Fibroblast of lung (primary cell): ENCODE data around the gene PDZD2. TPM values are rescaled to one million over a fixed set of nuclear protein-coding genes. Genes with fewer than 3 reads are reported as not detected.

Experiments
- DNase-seq, 2 donors: peaks; one replicate each; pipeline versions ENCODE4 v3.0.0 to v3.0.0-alpha.2; 2010; ENCODE audit warnings: low read depth in 2 of 2
- H2AFZ ChIP-seq: 2 replicates; pipeline ENCODE4 v1.5.1; 2012; ENCODE audit warnings: low read length, control low read depth, inconsistent platforms
- H3K27ac ChIP-seq: 2 replicates; pipeline ENCODE4 v1.5.1; 2011; ENCODE audit warnings: low read length, control low read depth; ENCODE audit not compliant: insufficient read depth
- H3K27me3 ChIP-seq: 2 replicates; pipeline ENCODE4 v1.5.1; 2011; ENCODE audit warnings: mild to moderate bottlenecking, low read length; ENCODE audit not compliant: control insufficient read depth, insufficient read depth
- H3K36me3 ChIP-seq: 2 replicates; pipeline ENCODE4 v1.5.1; 2011; ENCODE audit warnings: low read length; ENCODE audit not compliant: control insufficient read depth, insufficient read depth
- H3K4me1 ChIP-seq: 2 replicates; pipeline ENCODE4 v1.5.1; 2011; ENCODE audit warnings: low read length; ENCODE audit not compliant: control insufficient read depth, insufficient read depth; ENCODE audit errors: extremely low read depth
- H3K4me2 ChIP-seq: 2 replicates; pipeline ENCODE4 v1.5.1; 2011; ENCODE audit warnings: low read length, control low read depth; ENCODE audit not compliant: insufficient read depth; ENCODE audit errors: extremely low read depth
- H3K4me3 ChIP-seq, 4 experiments: fragments of 200-600 bp in 1 of 4; sonication (generic) in 1 of 4; replicated peaks in 1 of 4; 2 replicates each; pipeline ENCODE4 v1.5.1; 2011 to 2016; ENCODE audit warnings: low read length in 4 of 4, low read depth in 3 of 4, mild to moderate bottlenecking in 3 of 4, control low read depth in 2 of 4, inconsistent platforms in 1 of 4, mixed read lengths in 1 of 4; ENCODE audit not compliant: insufficient read depth in 1 of 4; ENCODE audit errors: control extremely low read depth in 1 of 4
- H3K79me2 ChIP-seq: 2 replicates; pipeline ENCODE4 v1.5.1; 2012; ENCODE audit warnings: mild to moderate bottlenecking, low read length, inconsistent platforms; ENCODE audit not compliant: control insufficient read depth, insufficient read depth
- H3K9ac ChIP-seq: 2 replicates; pipeline ENCODE4 v1.5.1; 2011; ENCODE audit warnings: mild to moderate bottlenecking, low read length, control low read depth; ENCODE audit not compliant: insufficient read depth
- H3K9me3 ChIP-seq: 2 replicates; pipeline ENCODE4 v1.5.1; 2012; ENCODE audit warnings: low read depth, low read length; ENCODE audit not compliant: control insufficient read depth, insufficient read depth
- H4K20me1 ChIP-seq: 2 replicates; pipeline ENCODE4 v1.5.1; 2011; ENCODE audit warnings: low read length; ENCODE audit not compliant: control insufficient read depth, insufficient read depth; ENCODE audit errors: extremely low read depth
- EZH2 ChIP-seq: IDR thresholded peaks from 2 replicates; pipeline ENCODE4 v1.5.1; 2012; ENCODE audit warnings: low read length, control low read depth, mild to moderate bottlenecking; ENCODE audit errors: missing control alignments
- polyA plus RNA-seq, 2 donors: library from polyadenylated mRNA; depleted of rRNA in 1 of 2; stranded (reverse) in 1 of 2; unstranded in 1 of 2; fragments of >200 nt; gene quantifications; 2 replicates each; pipeline ENCODE4 v1.2.1, GENCODE V29; 2011 to 2012; ENCODE audit warnings: missing spikeins in 1 of 2
- total RNA-seq: library from RNA; depleted of rRNA; stranded (reverse); fragments of >200 nt; gene quantifications from 2 replicates; pipeline ENCODE4 v1.2.1, GENCODE V29; 2014
- TF ChIP-seq, protein P1 (sequence below), 2 donors: IDR thresholded peaks in 1 of 2; conservative IDR thresholded peaks in 1 of 2; 1 replicate in 1 of 2; 2 replicates in 1 of 2; pipeline ENCODE4 v1.5.1; 2011 to 2012; ENCODE audit warnings: low read length in 2 of 2, control low read depth in 1 of 2, inconsistent platforms in 1 of 2, low read depth in 1 of 2, mild to moderate bottlenecking in 1 of 2

Gene PDZD2
- total and polyA plus RNA-seq, 2 donors (not counting 1 experiment from before 2014, with no cell fraction given): 0.33 to 0.40 TPM

GRCh38 chr5:31678180-31678579, 39.2 kb downstream of the PDZD2 start:
- Histone ChIP-seq H3K4me1 (no peaks in the 10 kb centered on the region), H3K36me3 (no peaks in the 10 kb centered on the region), H3K27me3 (no peaks in the 10 kb centered on the region), H3K27ac (no peak overlapping the region), H2AFZ (no peak overlapping the region), H3K79me2 (no peaks in the 10 kb centered on the region), H3K4me2 (no peak overlapping the region), H3K4me3 (no peak overlapping the region), H3K9ac (no peak overlapping the region), H4K20me1 (no peaks in the 10 kb centered on the region), H3K9me3 (no peaks in the 10 kb centered on the region)
- no peak for DNase-seq
- no peak for TF ChIP-seq EZH2
- TF ChIP-seq, protein P1, sequence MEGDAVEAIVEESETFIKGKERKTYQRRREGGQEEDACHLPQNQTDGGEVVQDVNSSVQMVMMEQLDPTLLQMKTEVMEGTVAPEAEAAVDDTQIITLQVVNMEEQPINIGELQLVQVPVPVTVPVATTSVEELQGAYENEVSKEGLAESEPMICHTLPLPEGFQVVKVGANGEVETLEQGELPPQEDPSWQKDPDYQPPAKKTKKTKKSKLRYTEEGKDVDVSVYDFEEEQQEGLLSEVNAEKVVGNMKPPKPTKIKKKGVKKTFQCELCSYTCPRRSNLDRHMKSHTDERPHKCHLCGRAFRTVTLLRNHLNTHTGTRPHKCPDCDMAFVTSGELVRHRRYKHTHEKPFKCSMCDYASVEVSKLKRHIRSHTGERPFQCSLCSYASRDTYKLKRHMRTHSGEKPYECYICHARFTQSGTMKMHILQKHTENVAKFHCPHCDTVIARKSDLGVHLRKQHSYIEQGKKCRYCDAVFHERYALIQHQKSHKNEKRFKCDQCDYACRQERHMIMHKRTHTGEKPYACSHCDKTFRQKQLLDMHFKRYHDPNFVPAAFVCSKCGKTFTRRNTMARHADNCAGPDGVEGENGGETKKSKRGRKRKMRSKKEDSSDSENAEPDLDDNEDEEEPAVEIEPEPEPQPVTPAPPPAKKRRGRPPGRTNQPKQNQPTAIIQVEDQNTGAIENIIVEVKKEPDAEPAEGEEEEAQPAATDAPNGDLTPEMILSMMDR (conservative IDR thresholded peaks at IDR 0.05 in 1 of 2, IDR thresholded peaks at IDR 0.05 in 1 of 2; ENCODE audit: low read depth in 1 of 2, low read length in 2 of 2): no peak

- H3K27ac ChIP-seq: no peak overlapping the region
- no peaks in the 10 kb centered on the region for H3K4me1 ChIP-seq
- H3K27me3 ChIP-seq: no peaks in the 10 kb centered on the region
- TF ChIP-seq, protein P1 (conservative IDR thresholded peaks at IDR 0.05 in 1 of 2, IDR thresholded peaks at IDR 0.05 in 1 of 2; ENCODE audit: low read depth in 1 of 2, low read length in 2 of 2): no peak
- no peak for TF ChIP-seq EZH2
- H3K4me2 ChIP-seq: no peak overlapping the region
- H3K36me3 ChIP-seq: no peaks in the 10 kb centered on the region
- no peak for DNase-seq
- no peak overlapping the region for H3K4me3 ChIP-seq
- no peaks in the 10 kb centered on the region for H3K79me2 ChIP-seq
- H3K9me3 ChIP-seq: no peaks in the 10 kb centered on the region
- no peak overlapping the region for H3K9ac ChIP-seq
- no peaks in the 10 kb centered on the region for H4K20me1 ChIP-seq
- no peak overlapping the region for H2AFZ ChIP-seq
Measured at GRCh38 chr5:31680528-31680927, 41.6 kb downstream of the PDZD2 start.

DNA sequence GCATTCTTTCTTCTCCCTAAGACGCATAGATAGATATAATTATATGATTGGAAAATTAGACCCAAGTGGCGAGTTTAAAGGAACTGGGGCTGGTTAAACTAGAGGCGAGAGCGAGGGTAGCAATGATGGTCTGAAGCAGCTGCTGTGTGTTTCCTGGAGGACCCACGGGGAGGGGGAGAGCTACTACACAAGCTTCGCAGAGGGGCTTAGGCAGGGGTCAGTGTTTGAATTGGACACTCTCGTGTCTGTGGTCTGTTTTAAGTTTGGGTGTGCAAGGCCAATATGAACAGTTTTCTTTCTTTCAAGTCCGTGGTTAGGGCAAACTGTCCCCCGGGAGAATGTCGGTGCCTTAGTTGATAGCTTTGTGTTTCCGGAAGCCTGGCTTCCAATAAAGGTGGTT, 43.1 kb downstream of the PDZD2 start:
- Histone ChIP-seq H3K4me1 (no peaks in the 10 kb centered on the region), H3K4me2 (no peak overlapping the region), H3K79me2 (no peaks in the 10 kb centered on the region), H3K9me3 (no peaks in the 10 kb centered on the region), H3K36me3 (no peaks in the 10 kb centered on the region), H2AFZ (no peak overlapping the region), H3K9ac (no peak overlapping the region), H4K20me1 (no peaks in the 10 kb centered on the region), H3K27me3 (no peaks in the 10 kb centered on the region), H3K27ac (no peak overlapping the region), H3K4me3 (no peak overlapping the region)
- no peak for TF ChIP-seq EZH2
- TF ChIP-seq, protein P1 (conservative IDR thresholded peaks at IDR 0.05 in 1 of 2, IDR thresholded peaks at IDR 0.05 in 1 of 2; ENCODE audit: low read depth in 1 of 2, low read length in 2 of 2): no peak
- no peak for DNase-seq
